Motor neuron (in vitro differentiated cells): ENCODE measurements around the gene DNASE1L1. TPM values are rescaled to one million over a fixed set of nuclear protein-coding genes. Genes with fewer than 3 reads are reported as not detected.

Experiments used
- ATAC-seq, 8 experiments: fragments of 200-7000 bp; cut with Tn5 transposase; replicated peaks in 6 of 8; 2 replicates each; pipeline ENCODE4 v1.8.0; 2021; ENCODE audit warnings: mild to moderate bottlenecking in 8 of 8, moderate library complexity in 8 of 8
- H3K27ac ChIP-seq, 2 donors: fragments of 250-450 bp; sonication (Bioruptor Pico); 2 replicates each; pipeline ENCODE4 v1.9.0; 2021; ENCODE audit warnings: antibody characterized with exemption in 2 of 2, mild to moderate bottlenecking in 2 of 2, moderate library complexity in 1 of 2
- H3K4me1 ChIP-seq, 2 donors: fragments of 250-450 bp; sonication (Bioruptor Pico); replicated peaks in 1 of 2; 2 replicates each; pipeline ENCODE4 v1.6.1; 2021; ENCODE audit warnings: antibody characterized with exemption in 2 of 2, mild to moderate bottlenecking in 2 of 2, moderate library complexity in 1 of 2
- H3K4me3 ChIP-seq, 5 donors: fragments of 250-450 bp; sonication (Bioruptor Pico); 2 replicates each; pipeline ENCODE4 v1.9.0; 2021; ENCODE audit warnings: antibody characterized with exemption in 5 of 5, mild to moderate bottlenecking in 5 of 5, moderate library complexity in 4 of 5
- WGBS, 10 experiments: fragments of 450-650 bp; shearing (Covaris generic); methylation state at CpG; one replicate each; pipeline ENCODE4 v1.0.0; 2022; 5-methylcytosine and 5-hydroxymethylcytosine counted together
- in situ Hi-C, 9 experiments: fragments of 400-800 bp; cut with MboI; loops; one replicate each; pipeline ENCODE4 v1.15.0; 2021; ENCODE audit warnings: low sequenced_read_pairs in 9 of 9, low pct_unique_long_range_greater_than_20kb in 2 of 9; ENCODE audit not compliant: unreplicated experiment in 9 of 9
- total RNA-seq, 8 experiments: library from RNA; unstranded; fragments of 300-600 nt; gene quantifications; 2 replicates each; pipeline versions ENCODE4 v1.2.3 to v1.2.4, GENCODE V29; 2022

Gene DNASE1L1
- total RNA-seq = 10 to 100 TPM in 5 of 8 experiments, 1 to 10 TPM in 3; 7.4 to 29.2 (median 10.9) TPM

- WGBS, 10 experiments = 0 to 49% methylated on average over 1 to 7 of the region's 26 CpGs; no CpG with 5 or more reads in 8 of the 10 experiments
- peak within 1 kb of the TSS in 1 of 2 donors; percentile 46 for H3K27ac ChIP-seq
- ATAC-seq = peak; percentile 53 to 77 (median 65)
- in situ Hi-C loops = no loop called here
- peaks cover 9 to 10% of the 10 kb centered on the region in 2 donors for H3K4me1 ChIP-seq
- peak within 1 kb of the TSS in 1 of 5 donors; percentile 0 for H3K4me3 ChIP-seq
These were observed at the start of gene DNASE1L1 for GRCh38 chrX:154409222-154409871. Gene DNASE1L1, minus strand, starts transcription at chrX:154409254. Its CDS starts 3,686 bp downstream, at chrX:154405568.

- no CpG with 5 or more reads among the region's 88 CpGs for WGBS, 10 experiments
- H3K4me3 ChIP-seq = peak within 1 kb of the TSS; percentile 76 to 90 (median 87)
- H3K27ac ChIP-seq = peak within 1 kb of the TSS; percentile 97 to 98
- peaks cover 7% of the 10 kb centered on the region in 2 donors for H3K4me1 ChIP-seq
- peak; percentile 66 to 83 (median 70) for ATAC-seq
- in situ Hi-C loops = no loop called here
These were observed 49.3 kb upstream of the DNASE1L1 start, which contains the start of gene PLXNA3 for GRCh38 chrX:154458116-154458953. Gene PLXNA3, plus strand, starts transcription at chrX:154458281. Its CDS starts 1,903 bp downstream, at chrX:154460184.

GRCh38 chrX:154457491-154458115, 48.5 kb upstream of the DNASE1L1 start:
- peak overlapping the region; percentile 76 to 90 (median 87) for H3K4me3 ChIP-seq
- peaks cover 7% of the 10 kb centered on the region in 2 donors for H3K4me1 ChIP-seq
- in situ Hi-C loops = no loop called here
- ATAC-seq = peak; percentile 27 to 55 (median 42)
- peak overlapping the region; percentile 97 to 98 for H3K27ac ChIP-seq
- WGBS, 10 experiments = 33 to 52% (median 38%) methylated on average over 3 to 7 of the region's 65 CpGs; no CpG with 5 or more reads in 7 of the 10 experiments

- in situ Hi-C loops = no loop called here
- ATAC-seq = no peak
- Histone ChIP-seq H3K4me3 (no peak overlapping the region), H3K27ac (no peak overlapping the region), H3K4me1 (no peaks in the 10 kb centered on the region)
- 88 to 100% (median 100%) methylated on average over 2 to 5 of the region's 9 CpGs; no CpG with 5 or more reads in 6 of the 10 experiments for WGBS, 10 experiments
These were observed 43.8 kb upstream of the DNASE1L1 start for GRCh38 chrX:154452823-154453222.

GRCh38 chrX:154450312-154450711, 41.3 kb upstream of the DNASE1L1 start:
- Histone ChIP-seq H3K4me1 (no peaks in the 10 kb centered on the region), H3K4me3 (no peak overlapping the region), H3K27ac (no peak overlapping the region)
- 67 to 80% (median 70%) methylated on average over 2 to 11 of the region's 17 CpGs; no CpG with 5 or more reads in 6 of the 10 experiments for WGBS, 10 experiments
- in situ Hi-C loops = no loop called here
- no peak for ATAC-seq

GRCh38 chrX:154449618-154450017, 40.6 kb upstream of the DNASE1L1 start:
- Histone ChIP-seq H3K4me3 (no peak overlapping the region), H3K4me1 (peaks cover 0 to 6% of the 10 kb centered on the region in 2 donors), H3K27ac (no peak overlapping the region)
- WGBS, 10 experiments = 69% methylated on average over 3 of the region's 18 CpGs; no CpG with 5 or more reads in 9 of the 10 experiments
- in situ Hi-C loops = no loop called here
- no peak for ATAC-seq

- 34 to 80% methylated on average over 1 to 4 of the region's 14 CpGs; no CpG with 5 or more reads in 8 of the 10 experiments for WGBS, 10 experiments
- H3K27ac ChIP-seq = no peak overlapping the region
- ATAC-seq = no peak
- H3K4me1 ChIP-seq = peaks cover under 1 to 6% of the 10 kb centered on the region in 2 donors
- no peak overlapping the region for H3K4me3 ChIP-seq
- in situ Hi-C loops = no loop called here
These were observed 39.4 kb upstream of the DNASE1L1 start for GRCh38 chrX:154448484-154448883.

GRCh38 chrX:154446430-154446829, 37.4 kb upstream of the DNASE1L1 start:
- no peak for ATAC-seq
- Histone ChIP-seq H3K4me3 (no peak overlapping the region), H3K4me1 (peaks cover 5 to 9% of the 10 kb centered on the region in 2 donors), H3K27ac (no peak overlapping the region)
- in situ Hi-C loops = no loop called here
- 70 to 100% methylated on average over 2 of the region's 12 CpGs; no CpG with 5 or more reads in 8 of the 10 experiments for WGBS, 10 experiments

GRCh38 chrX:154445776-154446175, 36.7 kb upstream of the DNASE1L1 start:
- no peak overlapping the region for H3K4me3 ChIP-seq
- no peak overlapping the region for H3K27ac ChIP-seq
- peaks cover 5 to 9% of the 10 kb centered on the region in 2 donors for H3K4me1 ChIP-seq
- no peak for ATAC-seq
- in situ Hi-C loops = no loop called here
- WGBS, 10 experiments = 60 to 80% methylated on average over 2 of the region's 16 CpGs; no CpG with 5 or more reads in 8 of the 10 experiments

- peak in 2 of 8 experiments; percentile 7 to 14 for ATAC-seq
These were observed 35.7 kb upstream of the DNASE1L1 start for GRCh38 chrX:154444755-154445246.

GRCh38 chrX:154443992-154444754, 35.1 kb upstream of the DNASE1L1 start, which contains the start of gene FAM50A:
Gene FAM50A, plus strand, starts transcription at chrX:154444141. Its CDS starts 95 bp downstream, at chrX:154444236.
- in situ Hi-C loops = no loop called here
- Histone ChIP-seq H3K4me3 (peak within 1 kb of the TSS; percentile 56 to 99 (median 70)), H3K27ac (peak within 1 kb of the TSS; percentile 84 to 86), H3K4me1 (peaks cover 7 to 9% of the 10 kb centered on the region in 2 donors)
- ATAC-seq = peak; percentile 79 to 92 (median 86)
- no CpG with 5 or more reads among the region's 94 CpGs for WGBS, 10 experiments

More at GRCh38 chrX:154444755-154445246, 35.7 kb upstream of the DNASE1L1 start:
- WGBS, 10 experiments = 70% methylated on average over 2 of the region's 13 CpGs; no CpG with 5 or more reads in 9 of the 10 experiments
- Histone ChIP-seq H3K27ac (peak overlapping the region; percentile 84 to 86), H3K4me1 (peaks cover 5 to 9% of the 10 kb centered on the region in 2 donors), H3K4me3 (peak overlapping the region; percentile 56 to 99 (median 70))
- in situ Hi-C loops = no loop called here

- peak; percentile 5 to 54 (median 50) for ATAC-seq
- H3K27ac ChIP-seq = peak overlapping the region; percentile 84 to 86
- peaks cover 7 to 16% of the 10 kb centered on the region in 2 donors for H3K4me1 ChIP-seq
- in situ Hi-C loops = no loop called here
- WGBS, 10 experiments = 31% methylated on average over 3 of the region's 10 CpGs; no CpG with 5 or more reads in 9 of the 10 experiments
- H3K4me3 ChIP-seq = peak overlapping the region; percentile 56 to 99 (median 70)
These were observed 34.4 kb upstream of the DNASE1L1 start for GRCh38 chrX:154443479-154443910.
